K562 (cell line): ENCODE data around the gene UBTD1. TPM values are rescaled to one million over a fixed set of nuclear protein-coding genes. Genes with fewer than 3 reads are reported as not detected.

Experiments
- ATAC-seq: fragments of 200-7000 bp; cut with Tn5 transposase; 3 replicates; pipeline ENCODE4 v1.9.1; 2020; ENCODE audit warnings: moderate library complexity
- BruUV-seq: library from RNA; stranded (reverse); fragments of 400-500 nt; replicated peaks from 2 replicates; lab custom pipeline; 2021; lab: Mats Ljungman, UMichigan
- CTCF ChIA-PET: fragments of 300-600 bp; formaldehyde crosslinking; extraction: SDS; loops from one replicate; lab custom pipeline; 2021; ENCODE audit warnings: low intra/inter-chr PET ratio; lab: Yijun Ruan, JAX
- POLR2A ChIA-PET: fragments of 300-600, 350-650 bp; sonication (Branson Sonifier 250); formaldehyde crosslinking; extraction: SDS; loops from one replicate; lab custom pipeline; 2021; ENCODE audit warnings: antibody characterized with exemption, inconsistent platforms; lab: Yijun Ruan, JAX
- DNase-seq, 4 experiments: peaks; one replicate each; pipeline versions ENCODE4 v3.0.0 to v3.0.0-alpha.2; 2011 to 2018; ENCODE audit warnings: low spot score in 3 of 4, mixed read lengths in 3 of 4; ENCODE audit errors: extremely low read depth in 1 of 4
- FAIRE-seq: peaks from 2 replicates; lab custom pipeline; 2011; peaks lifted over from hg19 to GRCh38; lab: Jason Lieb, UNC
- H2AFZ ChIP-seq: 2 replicates; pipeline ENCODE4 v1.6.0; 2011; ENCODE audit warnings: low read depth, low read length, control low read depth, inconsistent platforms
- H3K27ac ChIP-seq: fragments of 200-600 bp; 3 replicates; pipeline ENCODE4 v1.8.0; 2011; ENCODE audit warnings: low read depth, mild to moderate bottlenecking, control low read depth, inconsistent platforms, low read length, moderate library complexity, mixed read lengths; ENCODE audit errors: extremely low read depth
- H3K27me3 ChIP-seq, 2 experiments: fragments of 300-600 bp in 1 of 2; 2 replicates in 1 of 2; 3 replicates in 1 of 2; pipeline versions ENCODE4 v1.6.0 to v1.8.0; 2011; ENCODE audit warnings: inconsistent platforms in 2 of 2, low read length in 2 of 2, mild to moderate bottlenecking in 1 of 2, mixed read lengths in 1 of 2, moderate library complexity in 1 of 2; ENCODE audit not compliant: control insufficient read depth in 2 of 2, insufficient read depth in 2 of 2
- H3K36me3 ChIP-seq: fragments of 300-600 bp; 3 replicates; pipeline ENCODE4 v1.8.0; 2011; ENCODE audit warnings: mild to moderate bottlenecking, low read length, inconsistent platforms; ENCODE audit not compliant: control insufficient read depth, insufficient read depth
- H3K4me1 ChIP-seq, 2 experiments: fragments of 200-600 bp in 1 of 2; replicated peaks in 1 of 2; 2 replicates in 1 of 2; 3 replicates in 1 of 2; pipeline versions ENCODE4 v1.5.1 to v1.8.0; 2011; ENCODE audit warnings: inconsistent platforms in 2 of 2, low read length in 2 of 2, mild to moderate bottlenecking in 1 of 2, mixed read lengths in 1 of 2, moderate library complexity in 1 of 2; ENCODE audit not compliant: control insufficient read depth in 2 of 2, insufficient read depth in 2 of 2
- H3K4me2 ChIP-seq: 2 replicates; pipeline ENCODE4 v1.6.1; 2011; ENCODE audit warnings: low read length, control low read depth, inconsistent platforms, mixed read lengths; ENCODE audit not compliant: insufficient read depth
- H3K4me3 ChIP-seq: fragments of 200-600 bp; sonication (generic), shearing (Covaris generic); 2 replicates; pipeline ENCODE4 v1.5.1; 2016; ENCODE audit warnings: control low read depth, inconsistent platforms
- H3K79me2 ChIP-seq: fragments of 200-600 bp; 3 replicates; pipeline ENCODE4 v1.8.0; 2011; ENCODE audit warnings: low read length, inconsistent platforms; ENCODE audit not compliant: control insufficient read depth, insufficient read depth
- H3K9ac ChIP-seq, 2 experiments: 2 replicates each; pipeline versions ENCODE4 v1.6.0 to v1.6.1; 2011; ENCODE audit warnings: low read depth in 2 of 2, low read length in 2 of 2, control low read depth in 1 of 2, inconsistent platforms in 1 of 2, mild to moderate bottlenecking in 1 of 2, mixed read lengths in 1 of 2; ENCODE audit not compliant: insufficient read depth in 1 of 2
- H3K9me1 ChIP-seq: one replicate; pipeline ENCODE4 v1.6.0; 2011; ENCODE audit warnings: inconsistent platforms, mild to moderate bottlenecking, low read length, moderate library complexity; ENCODE audit not compliant: control insufficient read depth, insufficient read depth
- H3K9me3 ChIP-seq: replicated peaks from 2 replicates; pipeline ENCODE4 v1.5.1; 2011; ENCODE audit warnings: low read depth, low read length, inconsistent platforms; ENCODE audit not compliant: control insufficient read depth, insufficient read depth
- H4K20me1 ChIP-seq: replicated peaks from 2 replicates; pipeline ENCODE4 v1.6.1; 2011; ENCODE audit warnings: low read length, inconsistent platforms, mixed read lengths; ENCODE audit not compliant: control insufficient read depth, insufficient read depth
- ATF1 ChIP-seq, 2 experiments: fragments of 450-650 bp in 1 of 2; IDR thresholded peaks; 2 replicates each; pipeline ENCODE4 v1.6.1; 2016; ENCODE audit warnings: missing compliant biosample characterization in 1 of 2, missing genetic modification characterization in 1 of 2
- LEF1 ChIP-seq: fragments of 450-650 bp; IDR thresholded peaks from 2 replicates; pipeline ENCODE4 v1.6.1; 2016; ENCODE audit warnings: mild to moderate bottlenecking
- NCOA6 ChIP-seq: fragments of 450-650 bp; IDR thresholded peaks from 2 replicates; pipeline ENCODE4 v1.6.1; 2017; ENCODE audit warnings: mild to moderate bottlenecking
- RBM25 ChIP-seq: fragments of 200-400 bp; formaldehyde crosslinking; IDR thresholded peaks from 2 replicates; pipeline ENCODE4 v1.6.1; 2018; ENCODE audit warnings: low read length, low read depth, moderate library complexity; ENCODE audit not compliant: severe bottlenecking
- ZFP91 ChIP-seq: sonication (generic); formaldehyde crosslinking; IDR thresholded peaks from 2 replicates; pipeline ENCODE4 v1.8.0; 2022; ENCODE audit warnings: mild to moderate bottlenecking, missing genetic modification reagents
- ZNF561 ChIP-seq: fragments of 450-650 bp; formaldehyde crosslinking; conservative IDR thresholded peaks from 2 replicates; pipeline ENCODE4 v1.4.0; 2020; ENCODE audit warnings: mild to moderate bottlenecking, moderate library complexity
- WGBS: fragments of 100-300 bp; shearing (Covaris generic); methylation state at CpG from one replicate; pipeline ENCODE4 v1.1.6; 2016; ENCODE audit warnings: low coverage, mixed read lengths; ENCODE audit not compliant: insufficient coverage; ENCODE audit errors: missing lambda C conversion rate; 5-methylcytosine and 5-hydroxymethylcytosine counted together
- in situ Hi-C: fragments of 300-500 bp; cut with MboI; formaldehyde crosslinking; loops from 4 replicates; pipeline ENCODE4 v1.15.0; 2018; ENCODE audit warnings: inconsistent platforms, mixed read lengths
- intact Hi-C: fragments of 100-400 bp; cut with micrococcal nuclease; formaldehyde crosslinking; loops from 2 replicates; pipeline ENCODE4 v1.14.2; 2022
- polyA plus RNA-seq, 8 experiments: library from polyadenylated mRNA; depleted of rRNA in 4 of 8; stranded (reverse) in 5 of 8; unstranded in 3 of 8; fragments of >200 nt; fragmentation: Nextera tagmentation in 2 of 8; fragmentation: Illumina TruSeq in 1 of 8; extraction: Ambion mirVana in 2 of 8; extraction: Trizol in 1 of 8; gene quantifications; 2 replicates each; pipeline versions ENCODE4 v1.2.1 to v1.2.3, GENCODE V29; 2011 to 2014; ENCODE audit warnings: inconsistent platforms in 1 of 8, missing spikeins in 1 of 8
- total RNA-seq, 7 experiments: library from RNA; depleted of rRNA in 6 of 7; stranded (reverse); fragments of >200 nt in 6 of 7; fragmentation: Illumina TruSeq in 2 of 7; extraction: Trizol in 2 of 7; gene quantifications; 2 replicates each; pipeline versions ENCODE4 v1.2.1 to v1.2.3, GENCODE V29; 2011 to 2021; ENCODE audit warnings: low replicate concordance in 1 of 7
- TF ChIP-seq, protein P1 (sequence below): fragments of 450-650 bp; IDR thresholded peaks from 2 replicates; pipeline ENCODE4 v1.6.1; 2014; ENCODE audit warnings: low read depth, mild to moderate bottlenecking, moderate library complexity, borderline replicate concordance
- TF ChIP-seq, protein P2 (sequence below): fragments of 250-450 bp; sonication (Bioruptor Pico); IDR thresholded peaks from 2 replicates; pipeline ENCODE4 v1.8.0; 2021; ENCODE audit warnings: mild to moderate bottlenecking, moderate library complexity

The UBTD1 gene
- total and polyA plus RNA-seq, 9 of the 15 experiments (the other 6 are each of a cell fraction or from before 2014, with no cell fraction given), result 0.08 to 1.6 (median 0.81) TPM; not detected in 1

GRCh38 chr10:97573021-97573420 lies 74.3 kb downstream of the UBTD1 start:
- no peak for DNase-seq
- ChIA-PET POLR2A (interaction anchor here (0.7 to 1.0 kb wide), 2 partner anchors 39 to 40 kb away, joined by 3 to 5 read pairs; no protein-coding TSS in a partner anchor), CTCF (interaction anchor here (1.6 to 3.4 kb wide), 2 partner anchors 40 to 159 kb away, joined by 8 to 23 read pairs; no protein-coding TSS in a partner anchor)
- in situ Hi-C loops (no loop called here), intact Hi-C loops (loop anchor here (5.0 to 10.0 kb wide), 2 partner anchors 112 to 159 kb away; partner anchors contain the start of gene AVPI1)
- peaks cover 2 to 12% of the 10 kb centered on the region in 2 experiments; a peak in 4 of 5 replicates for H3K4me1 ChIP-seq
- TF ChIP-seq ZNF561 (CRISPR knock-in tag), result no peak
- no peak for TF ChIP-seq ATF1 (CRISPR knock-in tag; IDR thresholded peaks at IDR 0.05)
- TF ChIP-seq ATF1 (tag; IDR thresholded peaks at IDR 0.05), result no peak
- TF ChIP-seq, protein P1, sequence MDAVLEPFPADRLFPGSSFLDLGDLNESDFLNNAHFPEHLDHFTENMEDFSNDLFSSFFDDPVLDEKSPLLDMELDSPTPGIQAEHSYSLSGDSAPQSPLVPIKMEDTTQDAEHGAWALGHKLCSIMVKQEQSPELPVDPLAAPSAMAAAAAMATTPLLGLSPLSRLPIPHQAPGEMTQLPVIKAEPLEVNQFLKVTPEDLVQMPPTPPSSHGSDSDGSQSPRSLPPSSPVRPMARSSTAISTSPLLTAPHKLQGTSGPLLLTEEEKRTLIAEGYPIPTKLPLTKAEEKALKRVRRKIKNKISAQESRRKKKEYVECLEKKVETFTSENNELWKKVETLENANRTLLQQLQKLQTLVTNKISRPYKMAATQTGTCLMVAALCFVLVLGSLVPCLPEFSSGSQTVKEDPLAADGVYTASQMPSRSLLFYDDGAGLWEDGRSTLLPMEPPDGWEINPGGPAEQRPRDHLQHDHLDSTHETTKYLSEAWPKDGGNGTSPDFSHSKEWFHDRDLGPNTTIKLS, result no peak
- no peak for TF ChIP-seq ZFP91 (CRISPR knock-in tag)
- no peak for TF ChIP-seq LEF1
- no peak for TF ChIP-seq RBM25
- no peak for TF ChIP-seq NCOA6
- TF ChIP-seq, protein P2, sequence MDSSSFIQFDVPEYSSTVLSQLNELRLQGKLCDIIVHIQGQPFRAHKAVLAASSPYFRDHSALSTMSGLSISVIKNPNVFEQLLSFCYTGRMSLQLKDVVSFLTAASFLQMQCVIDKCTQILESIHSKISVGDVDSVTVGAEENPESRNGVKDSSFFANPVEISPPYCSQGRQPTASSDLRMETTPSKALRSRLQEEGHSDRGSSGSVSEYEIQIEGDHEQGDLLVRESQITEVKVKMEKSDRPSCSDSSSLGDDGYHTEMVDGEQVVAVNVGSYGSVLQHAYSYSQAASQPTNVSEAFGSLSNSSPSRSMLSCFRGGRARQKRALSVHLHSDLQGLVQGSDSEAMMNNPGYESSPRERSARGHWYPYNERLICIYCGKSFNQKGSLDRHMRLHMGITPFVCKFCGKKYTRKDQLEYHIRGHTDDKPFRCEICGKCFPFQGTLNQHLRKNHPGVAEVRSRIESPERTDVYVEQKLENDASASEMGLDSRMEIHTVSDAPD, result no peak
- H3K9me3 ChIP-seq, result no peaks in the 10 kb centered on the region
- H3K79me2 ChIP-seq, result no peaks in the 10 kb centered on the region
- H4K20me1 ChIP-seq, result no peaks in the 10 kb centered on the region
- BruUV-seq, result no TSS peak
- H2AFZ ChIP-seq, result no peak overlapping the region
- H3K27ac ChIP-seq, result no peak overlapping the region
- H3K4me3 ChIP-seq, result no peak overlapping the region
- WGBS, result 33% methylated on average over 1 of the region's 2 CpGs
- no peak overlapping the region for H3K4me2 ChIP-seq
- FAIRE-seq, result no peak
- ATAC-seq, result no peak
- H3K36me3 ChIP-seq, result no peaks in the 10 kb centered on the region
- H3K9ac ChIP-seq, result no peak overlapping the region
- no peaks in the 10 kb centered on the region for H3K27me3 ChIP-seq
- no peaks in the 10 kb centered on the region for H3K9me1 ChIP-seq
